Adipose tissue (tissue), 3 donors: ENCODE measurements around the gene B3GNT7. TPM values are rescaled to one million over a fixed set of nuclear protein-coding genes. Genes with fewer than 3 reads are reported as not detected.

ENCODE experiments used
- H3K27ac ChIP-seq: one replicate; pipeline ENCODE4 v1.5.1; 2013; ENCODE audit warnings: low read depth, low read length
- WGBS, 3 donors: extraction: QIAGEN DNeasy Blood & Tissue Kit; methylation state at CpG; one replicate each; pipeline ENCODE4 v1.1.7; 2013; 5-methylcytosine and 5-hydroxymethylcytosine counted together
- polyA plus RNA-seq, 3 donors: library from polyadenylated mRNA; stranded (reverse); fragments of 200-250 nt; gene quantifications; one replicate each; pipeline ENCODE4 v1.2.3, GENCODE V29; 2013
- donor health status: healthy with polysubstance abuse.
- donor health status: Bipolar disorder and iron deficiency.
- donor health status: healthy.

Gene B3GNT7
- polyA plus RNA-seq, 3 donors = 1.1 to 4.5 (median 3.3) TPM

DNA sequence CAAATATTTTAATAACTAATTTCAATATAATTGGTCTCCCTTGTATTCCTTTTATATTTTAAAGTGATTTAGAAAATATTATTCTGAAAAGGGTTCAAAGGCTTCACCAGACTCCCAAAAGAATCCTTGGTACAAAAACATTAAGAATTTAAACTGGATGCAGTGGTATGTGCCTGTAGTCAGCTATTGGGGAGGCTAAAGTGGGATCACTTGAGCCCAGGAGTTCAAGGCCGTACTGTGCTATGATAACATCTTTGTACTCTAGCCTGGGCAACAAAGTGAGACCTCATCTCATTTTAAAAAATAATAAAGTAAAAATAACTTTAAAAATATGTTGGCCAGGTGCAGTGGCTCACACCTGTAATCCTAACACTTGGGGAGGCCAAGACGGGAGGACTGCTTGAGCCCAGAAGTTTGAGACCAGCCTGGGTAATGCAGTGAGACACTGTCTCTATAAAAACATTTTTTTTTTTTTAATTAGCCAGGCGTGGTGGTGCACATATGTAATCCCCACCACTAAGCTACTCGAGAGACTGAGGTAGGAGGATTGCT, 54.1 kb downstream of the B3GNT7 start:
- no peak overlapping the region for H3K27ac ChIP-seq
- WGBS, 3 donors = 85 to 90% (median 86%) methylated on average over 4 of the region's 4 CpGs

DNA sequence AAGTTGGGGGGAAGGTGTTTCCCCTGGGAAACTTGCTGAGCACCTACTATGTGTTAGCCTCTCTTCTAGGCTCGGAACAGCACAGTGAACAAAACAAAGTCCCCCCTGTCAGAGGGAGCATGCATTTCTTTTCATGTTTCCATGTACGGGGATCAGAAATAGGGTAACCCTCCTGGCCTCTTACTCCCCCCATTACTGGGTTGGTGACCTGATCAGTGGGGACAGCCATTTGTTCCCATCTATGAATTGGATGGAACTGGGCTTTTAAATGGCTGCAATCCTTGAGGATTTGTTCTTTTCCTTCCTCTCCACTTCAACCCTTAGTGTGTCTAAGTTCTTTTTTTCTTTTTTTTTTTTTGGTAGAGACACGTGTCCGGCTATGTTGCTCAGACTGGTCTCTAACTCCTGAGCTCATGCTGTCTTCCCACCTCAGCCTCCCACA, 55.1 kb downstream of the B3GNT7 start:
- no peak overlapping the region for H3K27ac ChIP-seq
- 87 to 91% (median 91%) methylated on average over 4 of the region's 4 CpGs for WGBS, 3 donors

Other genes with a start within 250 kb of the B3GNT7 start
- gene ARMC9, start 197.1 kb upstream of the B3GNT7 start, polyA plus RNA-seq = 1 to 10 TPM; 1.5 to 8.7 (median 4.0) TPM
- gene NCL, start 68.8 kb downstream of the B3GNT7 start, polyA plus RNA-seq = 100 to 1,000 TPM; 201 to 328 (median 224) TPM
- 1 to 10 TPM in 2 of 3 donors, under 1 TPM in 1; 0.67 to 2.5 (median 1.8) TPM for gene NMUR1, start 134.7 kb downstream of the B3GNT7 start, polyA plus RNA-seq
- gene TEX44, start 197.2 kb downstream of the B3GNT7 start, polyA plus RNA-seq = not detected